Fibroblast of lung (primary cell): Measurements from ENCODE around the gene CRAMP1.

ENCODE experiments used
- EZH2 ChIP-seq: IDR thresholded peaks from 2 replicates; pipeline ENCODE4 v1.5.1; 2012; ENCODE audit warnings: low read length, control low read depth, mild to moderate bottlenecking; ENCODE audit errors: missing control alignments
- TF ChIP-seq, protein P1 (sequence below), 2 donors: IDR thresholded peaks in 1 of 2; conservative IDR thresholded peaks in 1 of 2; 1 replicate in 1 of 2; 2 replicates in 1 of 2; pipeline ENCODE4 v1.5.1; 2011 to 2012; ENCODE audit warnings: low read length in 2 of 2, control low read depth in 1 of 2, inconsistent platforms in 1 of 2, low read depth in 1 of 2, mild to moderate bottlenecking in 1 of 2

- TF ChIP-seq, protein P1, sequence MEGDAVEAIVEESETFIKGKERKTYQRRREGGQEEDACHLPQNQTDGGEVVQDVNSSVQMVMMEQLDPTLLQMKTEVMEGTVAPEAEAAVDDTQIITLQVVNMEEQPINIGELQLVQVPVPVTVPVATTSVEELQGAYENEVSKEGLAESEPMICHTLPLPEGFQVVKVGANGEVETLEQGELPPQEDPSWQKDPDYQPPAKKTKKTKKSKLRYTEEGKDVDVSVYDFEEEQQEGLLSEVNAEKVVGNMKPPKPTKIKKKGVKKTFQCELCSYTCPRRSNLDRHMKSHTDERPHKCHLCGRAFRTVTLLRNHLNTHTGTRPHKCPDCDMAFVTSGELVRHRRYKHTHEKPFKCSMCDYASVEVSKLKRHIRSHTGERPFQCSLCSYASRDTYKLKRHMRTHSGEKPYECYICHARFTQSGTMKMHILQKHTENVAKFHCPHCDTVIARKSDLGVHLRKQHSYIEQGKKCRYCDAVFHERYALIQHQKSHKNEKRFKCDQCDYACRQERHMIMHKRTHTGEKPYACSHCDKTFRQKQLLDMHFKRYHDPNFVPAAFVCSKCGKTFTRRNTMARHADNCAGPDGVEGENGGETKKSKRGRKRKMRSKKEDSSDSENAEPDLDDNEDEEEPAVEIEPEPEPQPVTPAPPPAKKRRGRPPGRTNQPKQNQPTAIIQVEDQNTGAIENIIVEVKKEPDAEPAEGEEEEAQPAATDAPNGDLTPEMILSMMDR (conservative IDR thresholded peaks at IDR 0.05 in 1 of 2, IDR thresholded peaks at IDR 0.05 in 1 of 2; ENCODE audit: low read depth in 1 of 2, low read length in 2 of 2), result no peak
- TF ChIP-seq EZH2, result no peak
These were observed 44.2 kb upstream of the CRAMP1 start for GRCh38 chr16:1567988-1568387.
